MCF 10A (cell line): Measurements from ENCODE around the gene CYB5D1. TPM values are rescaled to one million over a fixed set of nuclear protein-coding genes. Genes with fewer than 3 reads are reported as not detected.

Source experiments
- BruUV-seq: library from RNA; stranded (reverse); fragments of 400-500 nt; replicated peaks from 2 replicates; lab custom pipeline; 2021; lab: Mats Ljungman, UMichigan
- CTCF ChIA-PET: fragments of 300-600 bp; sonication (Branson Sonifier 250); formaldehyde crosslinking; extraction: SDS; loops from one replicate; lab custom pipeline; 2021; ENCODE audit warnings: antibody characterized with exemption, inconsistent platforms; lab: Yijun Ruan, JAX
- POLR2A ChIA-PET: fragments of 300-600, 350-650 bp; sonication (Branson Sonifier 250); formaldehyde crosslinking; extraction: SDS; loops from one replicate; lab custom pipeline; 2020; ENCODE audit warnings: antibody characterized with exemption, inconsistent platforms; lab: Yijun Ruan, JAX
- DNase-seq: peaks from one replicate; pipeline ENCODE4 v3.0.0-alpha.2; 2018; ENCODE audit not compliant: unreplicated experiment
- H3K27ac Mint-ChIP-seq: one replicate; pipeline ENCODE4 v1.8.0; 2022; ENCODE audit warnings: mild to moderate bottlenecking, low read depth, mixed read lengths; ENCODE audit not compliant: unreplicated experiment
- H3K27me3 Mint-ChIP-seq: one replicate; pipeline ENCODE4 v1.8.0; 2022; ENCODE audit warnings: mixed read lengths; ENCODE audit not compliant: insufficient read depth, unreplicated experiment
- H3K36me3 Mint-ChIP-seq: one replicate; pipeline ENCODE4 v1.8.0; 2022; ENCODE audit warnings: mild to moderate bottlenecking, moderate library complexity, mixed read lengths; ENCODE audit not compliant: insufficient read depth, unreplicated experiment
- H3K4me1 Mint-ChIP-seq: one replicate; pipeline ENCODE4 v1.8.0; 2022; ENCODE audit warnings: mixed read lengths; ENCODE audit not compliant: insufficient read depth, unreplicated experiment
- H3K4me3 Mint-ChIP-seq: one replicate; pipeline ENCODE4 v1.8.0; 2022; ENCODE audit warnings: mild to moderate bottlenecking, moderate library complexity, mixed read lengths; ENCODE audit not compliant: unreplicated experiment
- H3K9me3 Mint-ChIP-seq: one replicate; pipeline ENCODE4 v1.8.0; 2022; ENCODE audit warnings: mixed read lengths; ENCODE audit not compliant: unreplicated experiment
- CTCF ChIP-seq: fragments of 200-600 bp; IDR thresholded peaks from one replicate; pipeline ENCODE4 v1.8.0; 2022; ENCODE audit warnings: antibody characterized with exemption, mild to moderate bottlenecking; ENCODE audit not compliant: unreplicated experiment
- intact Hi-C: fragments of 100-400 bp; cut with micrococcal nuclease; formaldehyde crosslinking; loops from 2 replicates; pipeline ENCODE4 v1.14.1; 2022
- total RNA-seq: library from RNA; stranded (reverse); gene quantifications from 2 replicates; pipeline ENCODE4 v1.2.3, GENCODE V29; 2022

Gene CYB5D1
- total RNA-seq, 1 experiment from 2014 or later: 23.1 TPM

- no peak for DNase-seq
- ChIA-PET POLR2A (no interaction called here), CTCF (interaction anchor here (1.2 to 9.4 kb wide), 4 partner anchors 13 to 146 kb away, joined by 3 to 145 read pairs (median 22); no protein-coding TSS in a partner anchor)
- intact Hi-C loops: no loop called here
- no peak for TF ChIP-seq CTCF
- no TSS peak for BruUV-seq
- Mint-ChIP-seq H3K9me3 (no peaks in the 10 kb centered on the region), H3K4me3 (no peak overlapping the region), H3K27me3 (no peaks in the 10 kb centered on the region), H3K27ac (peak overlapping the region; percentile 52), H3K4me1 (peaks cover 17% of the 10 kb centered on the region), H3K36me3 (peaks cover 69% of the 10 kb centered on the region)
These were observed 53.3 kb downstream of the CYB5D1 start for GRCh38 chr17:7911116-7911515.

Other genes with a start within 250 kb of the CYB5D1 start
- gene FXR2, start 243.1 kb upstream of the CYB5D1 start, total RNA-seq: 60.7 and 65.1 TPM in 2 replicates
- gene SAT2, start 230.2 kb upstream of the CYB5D1 start, total RNA-seq: 66.8 and 82.7 TPM in 2 replicates
- gene SHBG, start 227.9 kb upstream of the CYB5D1 start, total RNA-seq: 0.35 and 1.1 TPM in 2 replicates
- gene ATP1B2, start 207.1 kb upstream of the CYB5D1 start, total RNA-seq: not detected in 2 replicates
- gene TP53, start 170.5 kb upstream of the CYB5D1 start, total RNA-seq: 131 and 181 TPM in 2 replicates
- gene WRAP53, start 169.5 kb upstream of the CYB5D1 start, total RNA-seq: 10.7 and 11.7 TPM in 2 replicates
- 1.3 and 1.4 TPM in 2 replicates for gene EFNB3, start 152.8 kb upstream of the CYB5D1 start, total RNA-seq
- 0.05 and 0.12 TPM in 2 replicates for gene DNAH2, start 140.3 kb upstream of the CYB5D1 start, total RNA-seq
- gene KDM6B, start 23.8 kb upstream of the CYB5D1 start, total RNA-seq: 37.9 and 39.8 TPM in 2 replicates
- gene TMEM88, start 2.9 kb upstream of the CYB5D1 start, total RNA-seq: 3.5 and 4.4 TPM in 2 replicates
- 70.2 and 83.4 TPM in 2 replicates for gene NAA38, start 444 bp upstream of the CYB5D1 start, total RNA-seq
- gene CHD3, start 30.8 kb downstream of the CYB5D1 start, total RNA-seq: 78.5 and 87.1 TPM in 2 replicates
- 5.6 and 7.4 TPM in 2 replicates for gene RNF227, start 58.3 kb downstream of the CYB5D1 start, total RNA-seq
- gene KCNAB3, start 71.9 kb downstream of the CYB5D1 start, total RNA-seq: 4.2 and 10.0 TPM in 2 replicates
- 80.0 and 104 TPM in 2 replicates for gene TRAPPC1, start 73.9 kb downstream of the CYB5D1 start, total RNA-seq
- 31.5 and 39.2 TPM in 2 replicates for gene CNTROB, start 74.2 kb downstream of the CYB5D1 start, total RNA-seq
- gene GUCY2D, start 144.6 kb downstream of the CYB5D1 start, total RNA-seq: not detected in 2 replicates
- 18.5 and 27.6 TPM in 2 replicates for gene ALOX15B, start 181.1 kb downstream of the CYB5D1 start, total RNA-seq
- 1.3 TPM in 1 of 2 replicates, not detected in the other for gene ALOX12B, start 229.7 kb downstream of the CYB5D1 start, total RNA-seq